Measurements from ENCODE around the gene APC2.
"Not testable (repeated sequence)": the region's sequence is repeated elsewhere in the genome, so short reads cannot be mapped to it uniquely, and the experiment has no call there.

The APC2 gene

DNA sequence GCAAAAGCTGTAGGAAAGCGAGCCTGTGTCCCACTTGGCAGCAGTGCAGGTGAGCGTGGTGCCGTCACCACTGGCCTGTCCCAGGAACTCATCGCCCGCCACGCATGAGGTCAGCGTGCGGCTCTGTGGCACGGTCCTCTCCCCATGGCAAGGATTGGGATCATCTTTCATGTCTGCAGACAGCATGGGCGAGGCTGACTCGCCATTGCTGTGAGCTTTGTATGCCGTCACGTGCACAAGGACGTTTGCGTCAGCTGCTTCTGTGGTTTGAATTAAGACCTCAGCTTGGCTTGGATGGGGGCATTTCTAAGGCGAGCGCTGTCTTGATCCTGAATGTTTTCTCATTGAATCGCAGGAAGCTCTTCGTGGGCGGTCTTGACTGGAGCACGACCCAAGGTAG lies 32.8 kb upstream of the APC2 start:
- TF ChIP-seq, protein P1, sequence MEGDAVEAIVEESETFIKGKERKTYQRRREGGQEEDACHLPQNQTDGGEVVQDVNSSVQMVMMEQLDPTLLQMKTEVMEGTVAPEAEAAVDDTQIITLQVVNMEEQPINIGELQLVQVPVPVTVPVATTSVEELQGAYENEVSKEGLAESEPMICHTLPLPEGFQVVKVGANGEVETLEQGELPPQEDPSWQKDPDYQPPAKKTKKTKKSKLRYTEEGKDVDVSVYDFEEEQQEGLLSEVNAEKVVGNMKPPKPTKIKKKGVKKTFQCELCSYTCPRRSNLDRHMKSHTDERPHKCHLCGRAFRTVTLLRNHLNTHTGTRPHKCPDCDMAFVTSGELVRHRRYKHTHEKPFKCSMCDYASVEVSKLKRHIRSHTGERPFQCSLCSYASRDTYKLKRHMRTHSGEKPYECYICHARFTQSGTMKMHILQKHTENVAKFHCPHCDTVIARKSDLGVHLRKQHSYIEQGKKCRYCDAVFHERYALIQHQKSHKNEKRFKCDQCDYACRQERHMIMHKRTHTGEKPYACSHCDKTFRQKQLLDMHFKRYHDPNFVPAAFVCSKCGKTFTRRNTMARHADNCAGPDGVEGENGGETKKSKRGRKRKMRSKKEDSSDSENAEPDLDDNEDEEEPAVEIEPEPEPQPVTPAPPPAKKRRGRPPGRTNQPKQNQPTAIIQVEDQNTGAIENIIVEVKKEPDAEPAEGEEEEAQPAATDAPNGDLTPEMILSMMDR (IDR thresholded peaks at IDR 0.05; ENCODE audit: control extremely low read depth, extremely low read depth, low read depth, missing control alignments) = no peak
- DNase-seq (ENCODE audit: extremely low spot score) = no peak
- CTCF ChIA-PET = interaction anchor here (1.3 kb wide), 1 partner anchor 27 kb away, joined by 4 read pairs; no protein-coding TSS in a partner anchor
- POLR2A ChIA-PET = no interaction called here

DNA sequence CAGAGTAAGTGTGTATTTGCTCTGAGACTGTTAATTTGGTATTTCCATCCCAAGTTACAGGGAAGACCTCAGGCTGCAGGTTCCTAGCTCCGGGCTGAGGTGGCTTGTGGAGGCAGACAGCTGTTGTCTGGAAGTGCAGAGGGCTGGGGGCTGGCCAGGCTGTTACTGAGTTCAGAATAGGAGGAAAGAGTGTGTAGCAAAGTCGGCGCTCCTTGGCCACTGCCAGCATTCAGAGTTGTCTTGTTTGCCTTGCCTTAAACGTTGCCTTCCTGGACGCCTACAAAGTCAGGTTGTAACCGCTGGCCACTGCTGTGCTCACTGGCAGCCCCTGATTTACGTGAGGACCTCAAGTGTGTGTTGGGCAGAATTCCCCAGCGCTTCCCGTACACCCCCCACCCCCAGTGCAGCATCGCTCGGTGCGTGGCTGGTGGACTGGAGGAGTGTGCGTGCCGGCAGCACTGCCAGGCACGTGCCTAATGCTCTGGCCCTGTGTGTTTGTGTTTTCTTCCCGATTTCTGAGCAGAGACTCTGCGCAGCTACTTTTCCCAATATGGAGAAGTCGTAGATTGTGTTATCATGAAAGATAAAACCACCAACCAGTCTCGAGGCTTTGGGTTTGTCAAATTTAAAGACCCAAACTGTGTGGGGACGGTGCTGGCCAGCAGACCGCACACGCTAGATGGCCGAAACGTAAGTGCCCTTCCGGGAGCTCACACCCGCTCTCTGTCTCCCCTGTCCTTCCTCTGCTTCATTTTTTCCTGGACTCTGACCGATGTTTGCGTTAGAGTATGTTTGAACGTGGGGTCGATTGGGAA lies 32.0 kb upstream of the APC2 start:
- no peak for DNase-seq (ENCODE audit: extremely low spot score)
- TF ChIP-seq, protein P1 (IDR thresholded peaks at IDR 0.05; ENCODE audit: control extremely low read depth, extremely low read depth, low read depth, missing control alignments) = no peak
- ChIA-PET POLR2A (interaction anchor here (1.2 kb wide), 1 partner anchor 8 kb away, joined by 4 read pairs; no protein-coding TSS in a partner anchor), CTCF (interaction anchor here (1.3 to 1.4 kb wide), 2 partner anchors 9 to 26 kb away, joined by 3 to 4 read pairs; no protein-coding TSS in a partner anchor)

DNA sequence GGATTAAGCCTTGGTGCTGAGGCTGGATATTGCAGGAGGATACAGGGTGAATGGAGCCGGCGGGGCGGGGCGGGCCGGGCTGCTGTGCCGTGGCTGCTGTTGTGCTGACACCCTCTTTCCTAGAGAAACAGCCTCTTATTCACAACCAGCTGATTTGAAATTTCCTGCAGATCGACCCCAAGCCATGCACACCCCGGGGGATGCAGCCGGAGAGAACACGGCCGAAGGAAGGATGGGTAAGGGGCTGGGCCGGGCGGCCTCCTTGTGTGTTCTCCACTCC lies 31.5 kb upstream of the APC2 start:
- POLR2A ChIA-PET = interaction anchor here (1.2 kb wide), 1 partner anchor 9 kb away, joined by 4 read pairs; no protein-coding TSS in a partner anchor
- TF ChIP-seq, protein P1 (IDR thresholded peaks at IDR 0.05; ENCODE audit: control extremely low read depth, extremely low read depth, low read depth, missing control alignments) = no peak

GRCh38 chr19:1418951-1419738 lies 30.8 kb upstream of the APC2 start:
- CTCF ChIA-PET = interaction anchor here (1.0 to 1.4 kb wide), 3 partner anchors 10 to 140 kb away, joined by 3 read pairs; no protein-coding TSS in a partner anchor
- DNase-seq (ENCODE audit: extremely low spot score) = no peak
- TF ChIP-seq, protein P1 (IDR thresholded peaks at IDR 0.05; ENCODE audit: control extremely low read depth, extremely low read depth, low read depth, missing control alignments) = no peak
- POLR2A ChIA-PET = interaction anchor here (1.2 kb wide), 1 partner anchor 9 kb away, joined by 4 read pairs; no protein-coding TSS in a partner anchor

More for the DNA sequence above, 31.5 kb upstream of the APC2 start:
- no peak for DNase-seq (ENCODE audit: extremely low spot score)
- CTCF ChIA-PET = interaction anchor here (1.4 kb wide), 2 partner anchors 9 to 139 kb away, joined by 3 read pairs; no protein-coding TSS in a partner anchor

GRCh38 chr19:1420085-1420484 lies 29.8 kb upstream of the APC2 start:
- POLR2A ChIA-PET; DNase-seq (ENCODE audit: extremely low spot score): not testable (repeated sequence)
- CTCF ChIA-PET = interaction anchor here (1.2 to 1.7 kb wide), 4 partner anchors 17 to 176 kb away, joined by 3 to 5 read pairs (median 4); no protein-coding TSS in a partner anchor

DNA sequence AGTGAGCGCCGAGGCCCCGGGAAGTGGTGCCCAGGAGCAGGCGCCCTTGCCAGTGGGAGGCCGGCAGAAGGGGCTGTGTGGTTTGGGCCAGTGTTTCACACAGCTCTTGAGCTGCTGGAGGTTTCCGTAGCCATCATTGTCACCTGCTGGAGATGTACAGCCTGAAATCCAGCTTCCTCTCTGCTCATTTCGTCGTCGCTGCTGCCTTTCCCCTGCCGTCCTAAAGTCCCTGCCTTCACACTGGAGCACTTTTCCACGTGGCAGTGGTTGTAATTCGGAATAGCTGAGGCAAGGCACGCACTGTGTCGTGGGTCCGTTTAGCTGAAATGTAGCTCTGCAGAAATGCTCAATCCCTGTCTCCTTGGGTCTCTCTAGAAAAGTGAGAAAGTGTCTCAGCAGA lies 29.3 kb upstream of the APC2 start:
- DNase-seq (ENCODE audit: extremely low spot score) = no peak
- CTCF ChIA-PET = interaction anchor here (1.2 to 1.7 kb wide), 3 partner anchors 17 to 176 kb away, joined by 3 to 5 read pairs (median 5); no protein-coding TSS in a partner anchor
- POLR2A ChIA-PET = no interaction called here
- TF ChIP-seq, protein P1 (IDR thresholded peaks at IDR 0.05; ENCODE audit: control extremely low read depth, extremely low read depth, low read depth, missing control alignments) = no peak

Measured in GM10248 (cell line).